HG02759 (cell line): ENCODE data around the gene MLLT10.

Experiments used
- ATAC-seq: cut with Tn5 transposase; IDR thresholded peaks from one replicate; pipeline ENCODE4 v1.9.1; 2021; ENCODE audit warnings: mild to moderate bottlenecking, moderate library complexity; ENCODE audit not compliant: unreplicated experiment

The MLLT10 gene

GRCh38 chr10:21501091-21501490 is 32.9 kb upstream of the MLLT10 start:
- no peak for ATAC-seq

GRCh38 chr10:21501731-21502347 is 32.2 kb upstream of the MLLT10 start:
- ATAC-seq = no peak

- no peak for ATAC-seq
Observed at GRCh38 chr10:21502348-21502740, 31.7 kb upstream of the MLLT10 start.

GRCh38 chr10:21503542-21503941 is 30.5 kb upstream of the MLLT10 start:
- ATAC-seq = no peak

- no peak for ATAC-seq
Observed at GRCh38 chr10:21505711-21506278, 28.2 kb upstream of the MLLT10 start.

GRCh38 chr10:21506351-21506750 is 27.7 kb upstream of the MLLT10 start:
- no peak for ATAC-seq

GRCh38 chr10:21507150-21507549 is 26.9 kb upstream of the MLLT10 start:
- ATAC-seq = no peak

GRCh38 chr10:21508706-21509331 is 25.2 kb upstream of the MLLT10 start:
- no peak for ATAC-seq

- ATAC-seq = no peak
Observed at GRCh38 chr10:21509341-21510240, 24.4 kb upstream of the MLLT10 start.

- no peak for ATAC-seq
Observed at GRCh38 chr10:21510241-21511094, 23.6 kb upstream of the MLLT10 start.

GRCh38 chr10:21511095-21511570 is 22.9 kb upstream of the MLLT10 start:
- ATAC-seq = no peak

- no peak for ATAC-seq
Observed at GRCh38 chr10:21511946-21512572, 22.0 kb upstream of the MLLT10 start.

- ATAC-seq = no peak
Observed at GRCh38 chr10:21512573-21513404, 21.2 kb upstream of the MLLT10 start.

GRCh38 chr10:21513405-21513788 is 20.6 kb upstream of the MLLT10 start:
- ATAC-seq = no peak

GRCh38 chr10:21514129-21514817 is 19.8 kb upstream of the MLLT10 start:
- ATAC-seq = no peak

- ATAC-seq = no peak
Observed at GRCh38 chr10:21514818-21515351, 19.1 kb upstream of the MLLT10 start.

- ATAC-seq = no peak
Observed at GRCh38 chr10:21515361-21516241, 18.4 kb upstream of the MLLT10 start.
